Suprapubic skin (tissue), 3 donors: Measurements from ENCODE around the gene PTPRN2.

Experiments used
- CTCF ChIP-seq, 2 donors: fragments of 200-600 bp in 1 of 2; fragments of 450-650 bp in 1 of 2; sonication (generic) in 1 of 2; IDR thresholded peaks; one replicate each; pipeline ENCODE4 v1.5.1; 2016 to 2019; ENCODE audit warnings: antibody characterized with exemption in 2 of 2, mild to moderate bottlenecking in 1 of 2, moderate library complexity in 1 of 2
- EP300 ChIP-seq: sonication (generic); formaldehyde crosslinking; IDR thresholded peaks from one replicate; pipeline ENCODE4 v1.6.1; 2017; ENCODE audit warnings: antibody characterized with exemption
- POLR2A ChIP-seq, 2 donors: fragments of 450-650 bp; IDR thresholded peaks; one replicate each; pipeline ENCODE4 v1.6.1; 2017; ENCODE audit warnings: antibody characterized with exemption in 2 of 2, mild to moderate bottlenecking in 2 of 2, moderate library complexity in 2 of 2

GRCh38 chr7:158192184-158192835, 395.3 kb downstream of the PTPRN2 start:
- TF ChIP-seq CTCF (IDR thresholded peaks at IDR 0.05) (no peak), POLR2A (IDR thresholded peaks at IDR 0.05) (no peak), EP300 (no peak)
